Glutamatergic neuron (in vitro differentiated cells): ENCODE data around the gene NR6A1. TPM values are rescaled to one million over a fixed set of nuclear protein-coding genes. Genes with fewer than 3 reads are reported as not detected.

Experiments
- DNase-seq: peaks from one replicate; pipeline ENCODE4 v3.0.0; 2022
- H3K27ac Mint-ChIP-seq: one replicate; pipeline ENCODE4 v1.8.0; 2020; ENCODE audit warnings: mild to moderate bottlenecking, mixed read lengths, inconsistent platforms; ENCODE audit not compliant: unreplicated experiment
- H3K27me3 Mint-ChIP-seq: one replicate; pipeline ENCODE4 v1.8.0; 2020; ENCODE audit warnings: mild to moderate bottlenecking, moderate library complexity, mixed read lengths, inconsistent platforms; ENCODE audit not compliant: unreplicated experiment
- H3K36me3 Mint-ChIP-seq: one replicate; pipeline ENCODE4 v1.8.0; 2020; ENCODE audit warnings: mild to moderate bottlenecking, mixed read lengths, inconsistent platforms; ENCODE audit not compliant: unreplicated experiment
- H3K4me1 Mint-ChIP-seq: one replicate; pipeline ENCODE4 v1.8.0; 2020; ENCODE audit warnings: mild to moderate bottlenecking, low read depth, mixed read lengths, inconsistent platforms; ENCODE audit not compliant: unreplicated experiment
- H3K4me3 Mint-ChIP-seq: one replicate; pipeline ENCODE4 v1.8.0; 2020; ENCODE audit warnings: mild to moderate bottlenecking, mixed read lengths, inconsistent platforms; ENCODE audit not compliant: unreplicated experiment
- H3K9me3 Mint-ChIP-seq: one replicate; pipeline ENCODE4 v1.8.0; 2020; ENCODE audit warnings: mild to moderate bottlenecking, moderate library complexity, mixed read lengths, inconsistent platforms; ENCODE audit not compliant: unreplicated experiment
- CTCF ChIP-seq: fragments of 200-600 bp; sonication (generic); IDR thresholded peaks from one replicate; pipeline ENCODE4 v1.5.0; 2021; ENCODE audit not compliant: partially characterized antibody, unreplicated experiment
- total RNA-seq: library from RNA; stranded (reverse); fragmentation: NEBNext Ultra II Directional; extraction: Animal tissue kit (Norgen Biotek cat#: 25700); gene quantifications from one replicate; pipeline ENCODE4 v1.2.1, GENCODE V29; 2021; ENCODE audit not compliant: unreplicated experiment

Gene NR6A1
- total RNA-seq, 1 donor from 2014 or later = 51.0 TPM

GRCh38 chr9:124658165-124659017 lies 112.7 kb downstream of the NR6A1 start:
- Mint-ChIP-seq H3K4me1 (peaks cover 30% of the 10 kb centered on the region), H3K9me3 (peaks cover 7% of the 10 kb centered on the region), H3K27ac (peak overlapping the region; percentile 80), H3K36me3 (no peaks in the 10 kb centered on the region), H3K27me3 (peaks cover 1% of the 10 kb centered on the region), H3K4me3 (peak overlapping the region; percentile 96)
- peak; percentile 68 for DNase-seq
- no peak for TF ChIP-seq CTCF

GRCh38 chr9:124657516-124657915 lies 113.6 kb downstream of the NR6A1 start:
- H3K27ac Mint-ChIP-seq = no peak overlapping the region

GRCh38 chr9:124654431-124654830 lies 116.7 kb downstream of the NR6A1 start:
- Mint-ChIP-seq H3K27me3 (peaks cover 1% of the 10 kb centered on the region), H3K36me3 (no peaks in the 10 kb centered on the region), H3K4me1 (peaks cover 22% of the 10 kb centered on the region), H3K9me3 (peaks cover 4% of the 10 kb centered on the region), H3K4me3 (no peak overlapping the region), H3K27ac (peak overlapping the region; percentile 3)
- no peak for TF ChIP-seq CTCF
- no peak for DNase-seq

More at GRCh38 chr9:124657516-124657915, 113.6 kb downstream of the NR6A1 start:
- Mint-ChIP-seq H3K27me3 (peaks cover 1% of the 10 kb centered on the region), H3K36me3 (no peaks in the 10 kb centered on the region), H3K4me3 (peak overlapping the region; percentile 96), H3K4me1 (peaks cover 31% of the 10 kb centered on the region), H3K9me3 (peaks cover 5% of the 10 kb centered on the region)
- no peak for TF ChIP-seq CTCF
- no peak for DNase-seq

GRCh38 chr9:124652615-124653393 lies 118.3 kb downstream of the NR6A1 start:
- no peak for DNase-seq
- no peaks in the 10 kb centered on the region for H3K27me3 Mint-ChIP-seq
- no peaks in the 10 kb centered on the region for H3K36me3 Mint-ChIP-seq
- TF ChIP-seq CTCF = no peak
- H3K27ac Mint-ChIP-seq = peak overlapping the region; percentile 56
- H3K9me3 Mint-ChIP-seq = no peaks in the 10 kb centered on the region
- peaks cover 11% of the 10 kb centered on the region for H3K4me1 Mint-ChIP-seq
- H3K4me3 Mint-ChIP-seq = no peak overlapping the region
